SJSA1 (cell line): ENCODE results near the gene TCTN1. TPM values are rescaled to one million over a fixed set of nuclear protein-coding genes. Genes with fewer than 3 reads are reported as not detected.
"Not testable (repeated sequence)": the region's sequence is repeated elsewhere in the genome, so short reads cannot be mapped to it uniquely, and the experiment has no call there.

Experiments used
- DNase-seq, 2 experiments: peaks; one replicate each; pipeline ENCODE4 v3.0.0-alpha.2; 2015 to 2020; ENCODE audit warnings: low spot score in 2 of 2, low read depth in 1 of 2
- H3K27ac ChIP-seq: fragments of 250-450 bp; sonication (Bioruptor Pico); 2 replicates; pipeline ENCODE4 v1.5.1; 2020; ENCODE audit warnings: mild to moderate bottlenecking, moderate library complexity
- H3K27me3 ChIP-seq: fragments of 250-450 bp; sonication (Bioruptor Pico); replicated peaks from 2 replicates; pipeline ENCODE4 v1.5.1; 2020; ENCODE audit warnings: mild to moderate bottlenecking, moderate library complexity
- H3K36me3 ChIP-seq: fragments of 250-450 bp; sonication (Bioruptor Pico); 2 replicates; pipeline ENCODE4 v1.5.1; 2020; ENCODE audit warnings: mild to moderate bottlenecking
- H3K4me1 ChIP-seq: fragments of 250-450 bp; sonication (Bioruptor Pico); replicated peaks from 2 replicates; pipeline ENCODE4 v1.6.1; 2021; ENCODE audit warnings: mild to moderate bottlenecking
- H3K4me3 ChIP-seq: fragments of 250-450 bp; sonication (Bioruptor Pico); 2 replicates; pipeline ENCODE4 v1.5.1; 2020; ENCODE audit warnings: mild to moderate bottlenecking
- H3K9me3 ChIP-seq: fragments of 250-450 bp; sonication (Bioruptor Pico); replicated peaks from 2 replicates; pipeline ENCODE4 v1.5.1; 2020; ENCODE audit warnings: mild to moderate bottlenecking
- total RNA-seq: library from RNA; depleted of rRNA; stranded (reverse); fragments of >200 nt; shearing (Covaris generic); gene quantifications from 2 replicates; pipeline ENCODE4 v1.2.3, GENCODE V29; 2014

The TCTN1 gene
- total RNA-seq, 1 experiment from 2014 or later = 23.3 TPM

DNA sequence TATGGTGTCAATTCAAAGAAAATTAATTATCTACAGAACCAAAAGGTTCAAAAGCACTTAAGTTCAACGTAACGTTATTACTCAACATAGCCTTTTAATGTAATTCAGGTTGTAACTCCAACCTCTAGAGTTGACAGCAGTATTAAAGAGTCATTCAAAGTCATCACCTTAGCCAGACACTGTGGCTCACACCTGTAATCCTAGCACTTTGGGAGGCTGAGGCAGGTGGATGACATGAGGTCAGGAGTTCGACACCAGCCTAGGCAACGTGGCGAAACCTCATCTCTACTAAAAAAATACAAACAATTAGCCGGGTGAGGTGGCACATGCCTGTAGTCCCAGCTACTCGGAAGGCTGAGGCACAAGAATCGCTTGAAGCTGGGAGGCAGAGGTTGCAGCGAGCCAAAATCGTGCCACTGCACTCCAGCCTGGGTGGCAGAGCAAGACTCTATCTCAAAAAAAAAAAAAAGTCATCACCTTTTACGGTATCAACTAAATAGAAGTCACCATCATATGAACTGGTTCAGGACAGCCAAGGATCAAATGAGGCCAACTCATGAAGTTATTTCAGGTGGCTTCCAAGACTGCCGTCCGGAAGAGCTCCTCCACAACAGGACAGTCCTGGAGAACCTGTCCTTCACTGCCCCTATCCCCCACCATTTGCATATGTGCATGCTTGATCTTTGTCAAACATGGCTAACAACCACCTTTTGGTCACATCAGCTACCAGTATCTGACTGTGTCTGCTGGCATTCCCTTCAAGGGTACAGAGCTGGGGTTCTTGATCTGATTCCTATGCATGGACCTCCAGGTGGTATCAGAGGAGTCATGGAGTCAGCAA lies 35.0 kb upstream of the TCTN1 start:
- no peak overlapping the region for H3K4me3 ChIP-seq
- H3K27ac ChIP-seq = peak overlapping the region; percentile 97

DNA sequence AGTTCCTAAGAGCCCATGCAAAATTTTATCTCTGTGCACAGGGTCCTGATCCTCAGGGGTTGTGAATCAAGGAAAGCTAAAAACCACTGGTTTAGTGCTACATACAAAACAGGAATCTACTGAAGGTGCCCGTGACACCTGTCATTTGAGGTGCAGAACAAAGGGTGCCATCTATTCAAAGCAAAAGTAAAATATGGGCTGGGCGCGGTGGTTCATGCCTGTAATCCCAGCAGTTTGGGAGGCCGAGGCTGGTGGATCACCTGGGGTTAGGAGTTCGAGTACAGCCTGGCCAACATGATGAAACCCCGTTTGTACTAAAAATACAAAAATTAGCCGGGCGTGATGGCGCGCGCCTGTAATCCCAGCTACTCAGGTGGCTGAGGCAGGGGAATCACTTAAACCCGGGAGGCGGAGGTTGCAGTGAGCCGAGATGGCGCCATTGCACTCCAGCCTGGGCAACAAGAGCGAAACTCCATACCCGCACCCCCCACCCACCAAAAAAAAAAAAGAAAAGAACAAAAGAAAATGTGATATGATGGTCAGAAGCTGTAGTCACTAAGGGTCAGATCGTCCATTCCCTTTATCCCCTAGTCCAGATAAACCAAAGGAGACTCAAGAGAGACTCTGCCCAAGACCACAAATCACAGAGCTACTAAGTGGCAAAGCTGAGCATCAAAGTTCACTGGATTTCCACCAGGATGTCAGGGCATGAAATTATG lies 34.2 kb upstream of the TCTN1 start:
- 0 out of 2 replicates have a peak, but pooled peaks cover 2% of the 10 kb centered on the region for H3K9me3 ChIP-seq
- H3K27ac ChIP-seq = no peak overlapping the region
- no peak overlapping the region for H3K4me3 ChIP-seq
- H3K4me1 ChIP-seq = peaks cover 35% of the 10 kb centered on the region
- H3K27me3 ChIP-seq = no peaks in the 10 kb centered on the region
- H3K36me3 ChIP-seq = peaks cover 11% of the 10 kb centered on the region
- DNase-seq = no peak

More for the DNA sequence above, 35.0 kb upstream of the TCTN1 start:
- Histone ChIP-seq H3K9me3 (0 out of 2 replicates have a peak, but pooled peaks cover 2% of the 10 kb centered on the region), H3K36me3 (peaks cover 11% of the 10 kb centered on the region), H3K27me3 (no peaks in the 10 kb centered on the region), H3K4me1 (peaks cover 35% of the 10 kb centered on the region)
- no peak for DNase-seq

DNA sequence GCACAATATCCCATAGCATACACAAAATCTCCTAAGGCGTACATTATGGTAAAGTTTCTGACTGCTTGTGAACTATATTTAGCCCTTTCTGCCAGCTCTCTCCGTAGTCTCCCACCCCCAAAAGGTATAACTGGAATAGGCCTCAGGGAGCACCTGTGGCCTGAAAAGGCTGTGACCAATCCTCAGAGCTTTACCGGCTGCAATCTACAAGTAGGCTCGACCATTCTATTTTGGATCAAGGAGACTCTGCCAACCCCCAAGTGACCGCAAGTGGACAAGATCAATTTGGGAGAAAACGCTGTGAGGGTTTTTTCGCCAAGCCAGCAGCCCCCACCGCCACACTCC lies 32.0 kb upstream of the TCTN1 start:
- H3K4me1 ChIP-seq = peaks cover 35% of the 10 kb centered on the region
- H3K27ac ChIP-seq = no peak overlapping the region
- H3K9me3 ChIP-seq = 0 out of 2 replicates have a peak, but pooled peaks cover 2% of the 10 kb centered on the region
- H3K36me3 ChIP-seq = peaks cover 11% of the 10 kb centered on the region
- peak overlapping the region; percentile 96 for H3K4me3 ChIP-seq
- DNase-seq = no peak
- H3K27me3 ChIP-seq = no peaks in the 10 kb centered on the region

DNA sequence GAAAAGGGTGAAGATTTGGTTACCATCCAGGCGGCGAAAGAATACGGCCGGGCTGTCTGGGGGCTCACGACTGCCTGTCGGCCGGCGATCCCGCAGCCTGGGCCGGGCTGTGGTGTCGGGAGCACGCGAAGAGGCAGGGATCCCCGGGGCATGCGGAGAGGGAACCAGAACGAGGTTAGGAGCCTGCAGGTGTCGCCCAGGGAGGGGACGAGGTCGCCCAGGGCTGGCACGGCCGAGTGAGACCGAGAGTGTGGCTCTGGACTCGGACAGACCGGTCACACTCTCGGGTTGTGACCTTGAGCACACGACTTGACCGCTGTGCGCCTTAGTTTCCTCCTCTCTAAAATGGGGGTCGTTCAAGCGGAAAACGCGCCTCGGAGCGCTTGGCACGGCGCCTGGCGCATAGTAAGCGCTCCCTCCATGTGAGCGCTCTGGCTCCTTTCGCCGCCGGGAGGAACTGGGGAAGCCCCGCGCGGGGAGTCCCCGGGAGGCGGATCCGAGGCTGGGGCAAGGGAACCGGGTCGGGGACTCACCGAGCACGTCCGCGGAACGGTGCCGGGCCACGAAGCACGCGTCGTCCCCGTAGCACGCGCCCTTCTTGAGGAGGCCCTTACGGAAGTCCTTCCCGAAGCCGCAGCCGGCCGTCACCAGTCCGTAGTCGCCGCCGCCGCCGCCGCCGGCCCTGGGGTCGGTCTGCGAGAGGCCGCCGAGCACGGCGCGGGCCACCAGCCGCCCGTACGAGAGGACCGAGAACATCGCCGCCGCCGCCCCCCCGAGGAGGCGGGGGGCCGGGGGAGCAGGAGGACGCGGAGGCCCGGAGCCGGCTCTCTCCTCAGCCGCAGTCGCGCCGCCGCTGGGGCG lies 31.4 kb upstream of the TCTN1 start:
- 0 out of 2 replicates have a peak, but pooled peaks cover 2% of the 10 kb centered on the region for H3K9me3 ChIP-seq
- peaks cover 31% of the 10 kb centered on the region for H3K4me1 ChIP-seq
- peak; percentile 57 to 66 for DNase-seq
- peaks cover 11% of the 10 kb centered on the region for H3K36me3 ChIP-seq
- H3K4me3 ChIP-seq = peak overlapping the region; percentile 96
- peak overlapping the region; percentile 43 for H3K27ac ChIP-seq
- H3K27me3 ChIP-seq = no peaks in the 10 kb centered on the region

DNA sequence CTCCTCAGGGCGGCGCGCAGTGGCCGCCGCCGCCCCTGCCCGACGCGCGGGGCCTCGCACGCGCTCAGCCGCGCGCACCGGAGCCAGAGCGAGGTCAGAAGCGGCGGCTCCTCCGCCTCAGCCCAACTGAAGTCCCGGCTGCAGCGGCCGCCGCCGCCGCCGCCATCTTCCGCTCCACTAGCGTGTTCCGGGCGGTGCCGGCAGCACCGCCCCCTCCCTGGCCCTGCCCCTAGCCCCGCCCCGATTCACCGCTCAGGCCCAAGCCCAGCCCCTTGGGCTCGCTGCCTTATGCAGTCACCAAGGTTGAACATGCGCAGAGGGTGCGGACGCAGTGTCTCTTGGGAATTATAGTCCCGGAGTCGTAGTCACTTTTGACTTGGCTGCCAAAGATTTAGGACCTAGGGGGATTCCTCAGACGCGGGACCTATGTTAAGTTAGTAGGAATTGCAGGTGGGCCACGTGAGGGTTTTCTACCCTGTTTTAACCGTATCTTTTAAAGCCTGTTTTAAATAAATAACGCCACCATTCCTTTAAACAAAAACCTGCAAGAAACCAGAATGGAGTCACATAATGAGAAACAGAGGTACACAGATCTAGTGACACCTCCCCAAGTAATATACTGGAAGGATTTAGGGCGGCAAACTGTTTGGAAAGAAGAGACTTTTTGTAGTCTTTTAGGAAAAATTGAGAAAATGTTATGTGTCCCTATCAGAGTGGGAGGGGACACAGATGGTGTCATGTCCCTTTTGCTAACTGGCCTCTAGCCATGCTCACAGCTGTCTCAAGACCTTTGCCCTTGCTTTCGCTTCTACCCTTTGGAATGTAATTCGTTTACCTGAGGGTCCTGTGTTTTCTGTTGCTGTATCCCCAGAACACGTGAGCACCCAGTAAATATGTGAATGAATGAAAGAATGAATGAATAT lies 30.5 kb upstream of the TCTN1 start, which contains the start of gene PPTC7:
Gene PPTC7, minus strand, starts transcription at position 182 of the 923 bp plus-strand sequence. CDS start 287 bp downstream, outside the sequence.
- Histone ChIP-seq H3K4me3 (peak within 1 kb of the TSS; percentile 96), H3K27me3 (no peaks in the 10 kb centered on the region), H3K9me3 (0 out of 2 replicates have a peak, but pooled peaks cover 2% of the 10 kb centered on the region), H3K27ac (peak within 1 kb of the TSS; percentile 43), H3K36me3 (peaks cover 11% of the 10 kb centered on the region), H3K4me1 (peaks cover 22% of the 10 kb centered on the region)
- DNase-seq = peak; percentile 80 to 97

GRCh38 chr12:110585231-110585799 lies 28.6 kb upstream of the TCTN1 start:
- Histone ChIP-seq H3K27ac (no peak overlapping the region), H3K27me3 (no peaks in the 10 kb centered on the region), H3K36me3 (peaks cover 11% of the 10 kb centered on the region), H3K4me1 (peaks cover 11% of the 10 kb centered on the region), H3K4me3 (no peak overlapping the region), H3K9me3 (0 out of 2 replicates have a peak, but pooled peaks cover 2% of the 10 kb centered on the region)
- no peak for DNase-seq

- H3K4me3 ChIP-seq, H3K27me3 ChIP-seq, H3K27ac ChIP-seq, H3K9me3 ChIP-seq, DNase-seq, H3K4me1 ChIP-seq: not testable (repeated sequence)
- peaks cover 10% of the 10 kb centered on the region for H3K36me3 ChIP-seq
These were observed 26.8 kb upstream of the TCTN1 start for GRCh38 chr12:110587102-110587501.

GRCh38 chr12:110590059-110590458 lies 23.9 kb upstream of the TCTN1 start:
- peaks cover 3% of the 10 kb centered on the region; the same call in 1 of the 2 replicates for H3K4me1 ChIP-seq
- no peaks in the 10 kb centered on the region for H3K9me3 ChIP-seq
- H3K36me3 ChIP-seq = no peaks in the 10 kb centered on the region
- no peak overlapping the region for H3K27ac ChIP-seq
- DNase-seq = no peak
- no peaks in the 10 kb centered on the region for H3K27me3 ChIP-seq
- no peak overlapping the region for H3K4me3 ChIP-seq

DNA sequence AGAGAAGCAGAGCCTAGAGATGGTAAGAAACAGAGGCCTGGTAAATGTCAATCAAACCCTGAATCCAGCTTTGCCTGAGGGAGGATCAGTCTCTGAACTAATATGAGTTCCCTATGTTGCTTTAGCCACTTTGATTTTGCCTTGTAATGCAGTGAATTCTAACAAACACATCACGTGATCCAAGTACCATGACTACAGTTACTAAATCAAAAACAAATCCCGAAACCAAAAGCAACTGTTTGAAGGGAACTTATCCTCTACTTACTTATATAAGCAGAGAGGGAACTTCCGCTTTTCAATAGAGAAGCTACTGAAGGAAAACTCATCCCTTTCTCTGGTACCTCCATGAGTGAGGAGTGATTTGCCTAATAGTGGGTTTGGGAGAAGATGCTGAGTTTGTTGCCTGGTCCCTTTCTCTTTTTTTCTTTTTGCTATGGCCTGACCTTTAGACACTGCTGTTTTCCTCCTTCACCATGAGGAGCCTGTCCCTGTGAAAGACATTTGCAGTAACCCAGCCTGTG lies 23.1 kb upstream of the TCTN1 start:
- Histone ChIP-seq H3K27me3 (no peaks in the 10 kb centered on the region), H3K9me3 (no peaks in the 10 kb centered on the region), H3K4me3 (no peak overlapping the region), H3K27ac (no peak overlapping the region), H3K36me3 (no peaks in the 10 kb centered on the region), H3K4me1 (peaks cover 3% of the 10 kb centered on the region; the same call in 1 of the 2 replicates)
- no peak for DNase-seq

DNA sequence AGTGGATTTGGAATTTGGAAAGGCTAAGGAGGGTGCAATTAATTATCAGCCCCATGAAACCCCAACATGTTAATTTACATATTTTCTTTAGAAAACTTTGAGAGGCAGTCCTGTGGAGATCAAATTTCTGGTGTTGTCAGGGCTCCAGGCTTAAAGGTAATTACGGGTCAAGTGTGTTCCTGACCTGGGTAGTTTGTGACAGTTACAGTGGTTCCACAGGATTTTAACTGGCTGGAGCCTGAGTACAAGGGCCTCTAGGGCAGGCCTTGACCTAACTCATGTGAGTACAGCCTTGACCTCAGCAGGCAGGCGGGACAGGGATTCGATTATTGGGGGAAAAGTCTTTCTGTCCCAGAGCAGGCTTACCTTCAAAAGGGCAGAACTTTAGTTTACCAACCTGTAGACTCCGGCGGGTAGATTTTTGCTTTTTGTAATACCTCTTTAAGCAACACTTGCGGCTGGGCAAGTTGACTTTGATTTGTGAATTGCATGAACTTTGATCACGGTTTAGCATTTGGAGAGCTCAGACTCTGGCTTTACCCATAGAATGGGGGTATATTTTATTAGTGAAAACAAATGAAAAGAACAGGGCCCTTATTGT lies 22.4 kb upstream of the TCTN1 start:
- Histone ChIP-seq H3K4me3 (no peak overlapping the region), H3K36me3 (no peaks in the 10 kb centered on the region), H3K27ac (no peak overlapping the region), H3K9me3 (no peaks in the 10 kb centered on the region), H3K4me1 (peaks cover 3% of the 10 kb centered on the region; the same call in 1 of the 2 replicates), H3K27me3 (no peaks in the 10 kb centered on the region)
- DNase-seq = no peak

- DNase-seq = no peak
- Histone ChIP-seq H3K27ac (no peak overlapping the region), H3K27me3 (no peaks in the 10 kb centered on the region), H3K36me3 (no peaks in the 10 kb centered on the region), H3K4me1 (peaks cover 3% of the 10 kb centered on the region; the same call in 1 of the 2 replicates), H3K4me3 (no peak overlapping the region), H3K9me3 (no peaks in the 10 kb centered on the region)
These were observed 21.9 kb upstream of the TCTN1 start for GRCh38 chr12:110592078-110592477.

- not testable (repeated sequence) for H3K4me1 ChIP-seq, H3K27me3 ChIP-seq, DNase-seq, H3K9me3 ChIP-seq, H3K4me3 ChIP-seq, H3K36me3 ChIP-seq, H3K27ac ChIP-seq
These were observed 21.0 kb upstream of the TCTN1 start for GRCh38 chr12:110592919-110593318.
